Measurements from ENCODE around the gene TMEM51. TPM values are rescaled to one million over a fixed set of nuclear protein-coding genes. Genes with fewer than 3 reads are reported as not detected.

TMEM51 gene
- total RNA-seq, 1 experiment from 2014 or later, result 10.4 TPM

GRCh38 chr1:15220825-15221431 lies 67.4 kb downstream of the TMEM51 start:
- Mint-ChIP-seq H3K27me3 (ENCODE audit: low read depth) (no peaks in the 10 kb centered on the region), H3K27ac (no peak overlapping the region), H3K4me3 (no peak overlapping the region), H3K4me1 (peaks cover 7% of the 10 kb centered on the region), H3K36me3 (peaks cover 36% of the 10 kb centered on the region), H3K9me3 (peaks cover 25% of the 10 kb centered on the region)
- POLR2A ChIA-PET, result interaction anchor here (0.7 kb wide), 1 partner anchor 42 kb away, joined by 4 read pairs; no protein-coding TSS in a partner anchor
- TF ChIP-seq NR1H2 (CRISPR knock-in tag; IDR thresholded peaks at IDR 0.05) (no peak), PREB (CRISPR knock-in tag; IDR thresholded peaks at IDR 0.05; ENCODE audit: borderline replicate concordance) (no peak), CDX4 (CRISPR knock-in tag; IDR thresholded peaks at IDR 0.05; ENCODE audit: borderline replicate concordance) (no peak), ELF4 (CRISPR knock-in tag; IDR thresholded peaks at IDR 0.05; ENCODE audit: low read depth) (no peak), USF2 (CRISPR knock-in tag; IDR thresholded peaks at IDR 0.05) (no peak), E2F4 (CRISPR knock-in tag; IDR thresholded peaks at IDR 0.05; ENCODE audit: borderline replicate concordance, low read depth) (no peak), ZBTB21 (CRISPR knock-in tag; IDR thresholded peaks at IDR 0.05; ENCODE audit: borderline replicate concordance) (no peak), NFE2L1 (CRISPR knock-in tag; IDR thresholded peaks at IDR 0.05) (no peak), NFYB (CRISPR knock-in tag; conservative IDR thresholded peaks at IDR 0.05; ENCODE audit: low read depth) (no peak)
- no peak for DNase-seq (ENCODE audit: low spot score)
- ATAC-seq, result peak; percentile 36; the same call in 1 of the 2 replicates
- CTCF ChIA-PET, result interaction anchor here (0.7 to 1.4 kb wide), 3 partner anchors 15 to 182 kb away, joined by 3 to 4 read pairs (median 3); partner anchors contain the start of gene TMEM51

- POLR2A ChIA-PET, result no interaction called here
- TF ChIP-seq HMGA2 (CRISPR knock-in tag; IDR thresholded peaks at IDR 0.05), result no peak
- no peak for TF ChIP-seq AR (CRISPR knock-in tag; IDR thresholded peaks at IDR 0.05)
- no peak for TF ChIP-seq TEAD1 (CRISPR knock-in tag; IDR thresholded peaks at IDR 0.05)
- TF ChIP-seq ZNF425 (CRISPR knock-in tag; conservative IDR thresholded peaks at IDR 0.05), result no peak
- TF ChIP-seq EMX1 (CRISPR knock-in tag; IDR thresholded peaks at IDR 0.05), result no peak
- TF ChIP-seq E2F5 (CRISPR knock-in tag; IDR thresholded peaks at IDR 0.05), result no peak
- TF ChIP-seq CBFB (CRISPR knock-in tag; IDR thresholded peaks at IDR 0.05; ENCODE audit: low read depth), result no peak
- no peak for TF ChIP-seq MYBL2 (CRISPR knock-in tag; IDR thresholded peaks at IDR 0.05)
- no peak for TF ChIP-seq PRRX2 (CRISPR knock-in tag; IDR thresholded peaks at IDR 0.05)
- TF ChIP-seq MAX (CRISPR knock-in tag; IDR thresholded peaks at IDR 0.05), result no peak
- TF ChIP-seq CDX4 (CRISPR knock-in tag; IDR thresholded peaks at IDR 0.05; ENCODE audit: borderline replicate concordance), result no peak
Observed at GRCh38 chr1:15222653-15223303, 69.2 kb downstream of the TMEM51 start.

More at GRCh38 chr1:15222653-15223303, 69.2 kb downstream of the TMEM51 start:
- Mint-ChIP-seq H3K36me3 (peaks cover 24% of the 10 kb centered on the region), H3K9me3 (peaks cover 22% of the 10 kb centered on the region), H3K27ac (no peak overlapping the region), H3K4me3 (no peak overlapping the region), H3K4me1 (peaks cover 7% of the 10 kb centered on the region), H3K27me3 (ENCODE audit: low read depth) (no peaks in the 10 kb centered on the region)
- ATAC-seq (no peak), DNase-seq (ENCODE audit: low spot score) (no peak)
- CTCF ChIA-PET, result interaction anchor here (1.0 kb wide), 1 partner anchor 71 kb away, joined by 3 read pairs; no protein-coding TSS in a partner anchor
